ENCODE results near the gene UPP1. TPM values are rescaled to one million over a fixed set of nuclear protein-coding genes. Genes with fewer than 3 reads are reported as not detected.

Gene UPP1
- total RNA-seq, 2 experiments from 2014 or later = 115 to 121 TPM

DNA sequence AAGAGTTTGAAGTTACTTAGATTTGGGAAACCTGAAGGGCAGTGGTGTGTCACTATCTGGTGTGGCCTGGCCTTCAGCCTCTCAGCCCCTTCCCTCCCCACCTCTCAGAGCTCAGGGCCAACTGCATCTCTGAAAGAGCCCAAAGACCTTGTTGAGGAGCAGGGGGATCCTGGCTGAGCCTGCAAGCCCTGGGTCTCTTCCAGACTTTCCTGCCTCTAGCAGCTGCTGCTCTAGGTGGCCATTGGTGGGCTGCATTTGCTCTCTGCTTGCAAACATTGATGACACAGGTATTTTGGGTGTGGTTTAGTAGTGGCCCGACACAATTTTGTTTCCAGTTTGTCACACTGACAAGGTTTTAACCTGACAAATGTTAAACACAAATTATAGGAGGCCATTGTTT is 3.1 kb upstream of the UPP1 start:
- H3K9me3 Mint-ChIP-seq = no peaks in the 10 kb centered on the region
- POLR2A ChIA-PET = interaction anchor here (1.5 to 4.2 kb wide), 3 partner anchors 10 to 95 kb away, joined by 6 to 22 read pairs (median 7); no protein-coding TSS in a partner anchor
- no peak for DNase-seq

DNA sequence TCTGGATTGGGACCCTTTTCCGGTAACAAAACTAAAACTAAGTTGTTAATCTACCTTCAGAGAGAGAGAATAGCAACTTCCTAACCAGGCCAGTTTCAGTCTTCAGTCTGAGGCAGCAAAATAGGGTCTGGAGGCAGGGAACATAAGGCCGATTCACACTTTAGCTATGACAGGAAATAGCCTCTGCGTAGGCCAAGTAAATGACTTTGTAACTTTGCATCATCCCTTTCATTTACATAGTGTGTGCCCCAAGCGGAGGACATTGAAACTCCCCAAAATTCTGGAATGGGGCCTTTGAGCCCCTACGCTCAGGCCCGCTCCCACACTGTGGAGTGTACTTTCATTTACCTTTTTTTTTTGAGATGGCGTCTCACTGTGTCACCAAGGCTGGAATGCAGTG is 1.7 kb upstream of the UPP1 start:
- Mint-ChIP-seq H3K36me3 (peaks cover 25% of the 10 kb centered on the region), H3K27me3 (no peaks in the 10 kb centered on the region), H3K9me3 (no peaks in the 10 kb centered on the region), H3K4me3 (peak overlapping the region; percentile 73), H3K4me1 (ENCODE audit: low read depth) (peaks cover 79% of the 10 kb centered on the region), H3K27ac (peak overlapping the region; percentile 91)
- DNase-seq = peak; percentile 56
- POLR2A ChIA-PET = interaction anchor here (0.7 to 4.2 kb wide), 4 partner anchors 9 to 45 kb away, joined by 3 to 22 read pairs (median 4); no protein-coding TSS in a partner anchor
- CTCF ChIA-PET = interaction anchor here (0.7 to 3.5 kb wide), 2 partner anchors 9 to 22 kb away, joined by 3 to 22 read pairs; no protein-coding TSS in a partner anchor
- intact Hi-C loops (cut with micrococcal nuclease) = no loop called here

More for the DNA sequence above, 3.1 kb upstream of the UPP1 start:
- peaks cover 65% of the 10 kb centered on the region for H3K4me1 Mint-ChIP-seq (ENCODE audit: low read depth)
- H3K27me3 Mint-ChIP-seq = no peaks in the 10 kb centered on the region
- no peak overlapping the region for H3K4me3 Mint-ChIP-seq
- H3K27ac Mint-ChIP-seq = peak overlapping the region; percentile 91
- CTCF ChIA-PET = interaction anchor here (1.4 kb wide), 1 partner anchor 50 kb away, joined by 7 read pairs; the partner anchor contains the start of gene C7orf57
- intact Hi-C loops (cut with micrococcal nuclease) = loop anchor here (1.0 to 2.0 kb wide), 8 partner anchors 11 to 107 kb away; partner anchors contain the start of genes C7orf57 and HUS1
- peaks cover 11% of the 10 kb centered on the region for H3K36me3 Mint-ChIP-seq

DNA sequence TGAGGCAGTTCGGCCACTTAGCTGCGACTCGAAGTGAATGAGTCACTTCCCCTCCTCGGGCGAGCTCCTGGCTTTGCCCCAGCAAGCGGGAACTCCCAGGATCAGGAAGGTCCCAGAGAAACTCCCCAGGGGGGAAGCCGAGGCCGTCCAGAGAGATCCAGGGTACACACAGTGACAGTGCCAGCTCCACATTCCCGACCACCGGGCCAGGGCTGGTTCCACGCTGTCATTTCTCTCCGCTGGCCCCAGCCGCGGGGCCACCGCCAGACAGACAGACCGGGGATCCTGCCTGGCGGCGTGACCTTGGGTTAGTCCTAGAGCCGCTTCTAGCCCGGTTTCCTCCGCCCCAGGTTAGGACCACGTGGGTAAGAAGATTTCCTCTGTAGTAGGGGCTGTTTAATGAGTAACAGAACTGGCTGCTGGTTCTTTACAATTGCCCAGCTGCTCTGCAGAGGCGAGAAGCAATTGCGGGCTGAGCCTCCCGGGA is 463 bp upstream of the UPP1 start:
- Mint-ChIP-seq H3K4me3 (peak overlapping the region; percentile 83), H3K36me3 (peaks cover 36% of the 10 kb centered on the region), H3K9me3 (no peaks in the 10 kb centered on the region), H3K4me1 (ENCODE audit: low read depth) (peaks cover 77% of the 10 kb centered on the region), H3K27me3 (no peaks in the 10 kb centered on the region), H3K27ac (peak overlapping the region; percentile 91)
- intact Hi-C loops (cut with micrococcal nuclease) = loop anchor here (1.0 kb wide), 1 partner anchor 53 kb away; the partner anchor contains the start of gene C7orf57
- ChIA-PET POLR2A (interaction anchor here (0.6 to 4.2 kb wide), 10 partner anchors 8 to 110 kb away, joined by 3 to 22 read pairs (median 4); no protein-coding TSS in a partner anchor), CTCF (interaction anchor here (0.6 to 3.5 kb wide), 4 partner anchors 21 to 97 kb away, joined by 3 to 22 read pairs (median 6); no protein-coding TSS in a partner anchor)
- DNase-seq = no peak

DNA sequence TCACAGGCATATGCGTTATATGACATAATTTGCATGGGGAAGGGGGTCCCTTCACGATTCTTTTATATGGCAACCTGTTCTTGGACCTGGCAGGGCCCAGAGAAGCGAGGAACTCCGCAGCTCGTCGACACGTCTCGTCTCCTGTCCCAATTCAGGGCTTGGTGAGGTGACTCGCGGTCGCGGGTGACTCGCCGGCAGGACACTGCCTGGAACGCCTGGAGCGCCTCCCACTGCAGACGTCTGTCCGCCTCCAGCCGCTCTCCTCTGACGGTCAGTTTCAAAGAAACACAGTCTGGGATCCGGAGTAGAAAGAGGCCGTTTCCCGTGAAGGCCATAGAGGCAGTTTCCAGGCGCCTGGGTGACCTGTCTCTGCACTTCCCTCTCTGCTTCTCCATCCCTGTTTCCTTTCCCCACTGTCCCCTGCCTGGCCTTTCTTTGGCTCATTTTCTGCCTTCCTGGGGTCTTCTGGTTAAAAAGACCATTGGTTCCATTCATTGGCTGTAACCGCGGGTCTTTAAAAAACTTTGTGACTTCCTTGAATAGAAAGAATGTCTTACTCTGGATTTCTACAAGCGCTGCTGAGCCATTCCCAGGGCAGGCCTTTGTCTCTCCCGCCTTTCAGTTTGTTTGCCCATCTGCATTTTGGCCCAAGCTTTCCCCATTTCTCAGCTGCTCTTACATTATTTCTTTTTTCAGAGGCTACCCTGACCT is 1.2 kb downstream of the UPP1 start:
- peaks cover 46% of the 10 kb centered on the region for H3K36me3 Mint-ChIP-seq
- no peak for DNase-seq
- H3K27me3 Mint-ChIP-seq = no peaks in the 10 kb centered on the region
- peak overlapping the region; percentile 83 for H3K4me3 Mint-ChIP-seq
- intact Hi-C loops (cut with micrococcal nuclease) = no loop called here
- POLR2A ChIA-PET = interaction anchor here (0.7 kb wide), 1 partner anchor 25 kb away, joined by 3 read pairs; no protein-coding TSS in a partner anchor
- H3K9me3 Mint-ChIP-seq = no peaks in the 10 kb centered on the region
- peaks cover 76% of the 10 kb centered on the region for H3K4me1 Mint-ChIP-seq (ENCODE audit: low read depth)
- CTCF ChIA-PET = interaction anchor here (0.8 to 3.5 kb wide), 3 partner anchors 19 to 99 kb away, joined by 3 to 22 read pairs (median 3); no protein-coding TSS in a partner anchor
- peak overlapping the region; percentile 70 for H3K27ac Mint-ChIP-seq

DNA sequence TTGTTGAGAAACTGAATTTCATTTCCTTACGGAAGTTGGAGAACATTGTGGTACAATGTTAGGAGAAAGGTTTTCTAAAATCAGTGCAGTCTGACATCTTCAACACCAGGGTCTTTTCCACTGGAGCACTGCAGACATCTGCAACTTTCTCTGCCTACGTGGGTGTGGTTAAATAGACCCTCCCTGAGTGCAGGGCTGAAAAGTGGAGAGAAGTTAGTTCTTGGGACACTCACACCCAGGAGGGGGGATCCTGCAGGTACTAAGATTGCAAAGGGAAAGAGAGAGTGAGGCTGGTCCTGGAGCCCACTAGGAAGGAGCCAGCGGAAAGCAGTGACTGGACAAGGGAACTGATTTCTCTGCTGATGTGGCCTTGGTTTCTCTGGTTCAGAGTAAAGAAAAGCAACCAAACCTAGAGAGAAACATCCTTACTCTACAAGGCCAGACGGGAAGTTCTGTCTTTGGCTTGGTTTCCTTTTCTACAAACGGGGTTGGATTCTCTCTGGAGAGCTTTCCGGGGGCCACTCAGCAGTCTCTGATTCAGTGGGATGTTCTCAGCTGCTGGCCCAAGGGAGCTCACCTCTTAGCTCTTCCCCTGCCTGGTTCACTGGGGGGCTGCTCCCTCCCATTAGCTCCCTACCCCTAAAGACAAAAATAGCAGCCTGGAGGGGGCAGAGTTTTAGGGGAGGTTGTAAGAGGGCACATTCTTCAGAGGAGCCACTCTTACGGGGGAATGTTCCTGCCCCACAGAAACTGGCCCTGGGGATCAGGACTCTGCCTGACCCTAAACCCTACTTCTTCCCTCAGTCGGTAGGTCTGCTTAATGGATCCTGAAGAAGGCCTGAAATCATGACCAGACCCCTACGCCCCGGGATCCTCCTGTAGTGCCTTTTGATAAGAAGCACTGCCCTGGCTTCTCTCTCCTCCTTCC is 2.7 kb downstream of the UPP1 start:
- intact Hi-C loops (cut with micrococcal nuclease) = no loop called here
- Mint-ChIP-seq H3K27me3 (no peaks in the 10 kb centered on the region), H3K4me1 (ENCODE audit: low read depth) (peaks cover 74% of the 10 kb centered on the region), H3K4me3 (peak overlapping the region; percentile 83), H3K36me3 (peaks cover 59% of the 10 kb centered on the region), H3K9me3 (no peaks in the 10 kb centered on the region), H3K27ac (peak overlapping the region; percentile 58)
- POLR2A ChIA-PET = no interaction called here
- CTCF ChIA-PET = interaction anchor here (1.0 to 1.9 kb wide), 4 partner anchors 19 to 146 kb away, joined by 3 to 4 read pairs (median 3); no protein-coding TSS in a partner anchor
- no peak for DNase-seq

DNA sequence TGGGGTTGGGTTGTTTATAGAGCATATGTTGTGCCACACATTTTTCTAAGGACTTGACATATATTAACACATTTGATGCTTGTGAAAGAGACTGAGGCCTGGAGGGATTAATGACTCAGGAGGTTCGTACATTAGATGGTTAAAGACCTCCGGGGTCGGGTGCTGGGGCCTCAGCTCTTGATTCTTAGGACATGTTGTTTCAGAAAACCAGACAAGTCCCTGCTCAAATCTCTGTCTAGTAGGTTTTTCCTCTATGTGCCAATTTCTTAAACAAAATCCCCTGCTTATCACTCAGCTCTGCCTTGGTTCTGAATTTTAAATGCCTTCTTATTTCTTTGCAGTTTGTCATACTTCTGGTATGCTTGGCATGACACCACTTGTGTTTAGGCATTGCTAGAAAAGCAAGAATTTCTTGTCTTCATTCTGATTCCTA is 5.8 kb downstream of the UPP1 start:
- ChIA-PET POLR2A (interaction anchor here (1.1 to 1.5 kb wide), 2 partner anchors 13 to 117 kb away, joined by 3 to 4 read pairs; no protein-coding TSS in a partner anchor), CTCF (no interaction called here)
- Mint-ChIP-seq H3K27ac (peak overlapping the region; percentile 98), H3K4me1 (ENCODE audit: low read depth) (peaks cover 91% of the 10 kb centered on the region), H3K36me3 (peaks cover 87% of the 10 kb centered on the region), H3K27me3 (no peaks in the 10 kb centered on the region), H3K4me3 (no peak overlapping the region), H3K9me3 (no peaks in the 10 kb centered on the region)
- intact Hi-C loops (cut with micrococcal nuclease) = no loop called here
- no peak for DNase-seq

DNA sequence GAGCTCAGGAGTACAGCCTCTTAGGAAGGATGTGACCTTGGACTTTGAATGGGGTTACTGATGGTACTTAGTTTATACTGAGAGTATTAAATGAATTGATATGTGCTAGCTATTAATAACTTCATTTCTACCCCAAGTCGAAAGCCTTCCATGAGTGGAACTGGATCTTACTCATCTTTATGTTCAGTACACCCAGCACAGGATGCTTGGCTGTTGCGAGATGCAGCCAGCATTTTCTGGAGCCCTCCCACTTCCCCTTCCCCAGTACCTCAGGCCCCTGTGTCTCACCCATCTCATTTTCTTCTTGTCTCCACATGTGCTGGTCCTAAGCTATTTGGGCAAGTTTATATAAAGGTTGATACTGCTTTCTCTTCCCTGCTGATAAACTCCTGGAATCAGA is 7.2 kb downstream of the UPP1 start:
- DNase-seq = peak; percentile 67
- H3K27me3 Mint-ChIP-seq = no peaks in the 10 kb centered on the region
- ChIA-PET POLR2A (interaction anchor here (1.2 to 1.7 kb wide), 3 partner anchors 9 to 118 kb away, joined by 3 to 22 read pairs (median 4); partner anchors contain the start of gene UPP1), CTCF (interaction anchor here (1.0 to 1.5 kb wide), 3 partner anchors 9 to 118 kb away, joined by 3 to 7 read pairs (median 3); no protein-coding TSS in a partner anchor)
- peaks cover 74% of the 10 kb centered on the region for H3K36me3 Mint-ChIP-seq
- intact Hi-C loops (cut with micrococcal nuclease) = no loop called here
- peaks cover 78% of the 10 kb centered on the region for H3K4me1 Mint-ChIP-seq (ENCODE audit: low read depth)
- peak overlapping the region; percentile 98 for H3K27ac Mint-ChIP-seq
- H3K4me3 Mint-ChIP-seq = peak overlapping the region; percentile 37
- H3K9me3 Mint-ChIP-seq = no peaks in the 10 kb centered on the region

DNA sequence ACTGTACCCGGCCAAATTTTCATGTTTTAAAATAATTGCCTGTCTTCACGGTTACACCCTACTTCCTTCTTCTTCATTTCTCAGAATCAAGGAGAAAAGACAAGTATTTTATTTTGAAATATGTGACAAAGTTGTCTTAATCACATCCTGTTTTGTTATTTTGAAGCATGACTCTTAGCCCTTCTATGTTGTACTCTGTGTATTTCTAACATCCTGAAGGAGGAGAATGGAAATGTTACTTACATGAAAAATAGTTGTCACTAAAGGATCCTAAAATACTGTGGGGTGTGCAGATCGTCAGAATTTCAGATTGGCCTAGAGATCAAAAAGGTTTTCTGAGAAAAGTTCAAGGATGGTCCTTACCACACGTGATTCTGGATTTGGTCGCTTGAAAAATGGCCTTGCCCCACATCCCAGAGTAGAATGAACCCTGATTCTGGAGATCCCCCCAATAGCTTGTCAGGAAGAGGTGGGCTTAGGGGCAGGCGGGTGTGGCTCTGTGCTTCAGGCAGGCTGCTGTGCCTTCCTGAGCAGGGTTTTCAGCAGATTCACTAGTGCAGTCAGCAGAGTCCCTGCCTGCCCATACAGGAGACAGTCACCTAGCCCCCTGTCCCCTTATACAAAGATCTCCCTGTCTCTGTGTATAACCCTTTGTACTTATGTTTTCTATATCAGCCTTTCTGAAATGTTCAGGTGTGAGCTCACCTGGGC is 8.6 kb downstream of the UPP1 start:
- H3K4me3 Mint-ChIP-seq = peak overlapping the region; percentile 65
- ChIA-PET CTCF (interaction anchor here (1.2 to 1.5 kb wide), 2 partner anchors 13 to 152 kb away, joined by 4 to 6 read pairs; no protein-coding TSS in a partner anchor), POLR2A (no interaction called here)
- no peaks in the 10 kb centered on the region for H3K9me3 Mint-ChIP-seq
- H3K36me3 Mint-ChIP-seq = peaks cover 72% of the 10 kb centered on the region
- H3K27me3 Mint-ChIP-seq = no peaks in the 10 kb centered on the region
- intact Hi-C loops (cut with micrococcal nuclease) = loop anchor here (1.0 kb wide), 5 partner anchors 12 to 118 kb away; partner anchors contain the start of gene HUS1
- peaks cover 74% of the 10 kb centered on the region for H3K4me1 Mint-ChIP-seq (ENCODE audit: low read depth)
- peak; percentile 32 for DNase-seq
- H3K27ac Mint-ChIP-seq = peak overlapping the region; percentile 98

DNA sequence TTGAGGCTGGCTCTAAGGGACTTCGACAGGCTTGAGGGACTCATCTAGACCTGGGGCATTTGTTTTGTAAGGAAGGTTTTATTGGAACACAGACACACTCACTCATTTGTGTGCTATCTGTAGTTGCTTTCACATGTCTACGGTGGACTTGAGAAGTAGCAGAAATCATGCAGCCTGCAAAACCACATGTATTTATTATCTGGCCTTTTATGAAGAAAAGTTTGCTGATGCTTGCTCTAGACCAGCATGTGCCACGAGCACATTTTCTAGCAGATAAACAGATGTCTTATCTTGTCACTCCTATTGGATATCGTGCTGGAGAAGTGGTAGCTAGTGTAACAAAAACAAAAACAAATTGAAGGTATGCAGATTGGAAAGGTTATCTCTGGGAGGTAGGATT is 9.8 kb downstream of the UPP1 start:
- POLR2A ChIA-PET = no interaction called here
- H3K9me3 Mint-ChIP-seq = no peaks in the 10 kb centered on the region
- CTCF ChIA-PET = interaction anchor here (1.5 kb wide), 1 partner anchor 12 kb away, joined by 6 read pairs; no protein-coding TSS in a partner anchor
- peak overlapping the region; percentile 14 for H3K4me3 Mint-ChIP-seq
- intact Hi-C loops (cut with micrococcal nuclease) = loop anchor here (1.0 kb wide), 1 partner anchor 120 kb away; the partner anchor contains the start of gene HUS1
- H3K27me3 Mint-ChIP-seq = no peaks in the 10 kb centered on the region
- peak overlapping the region; percentile 98 for H3K27ac Mint-ChIP-seq
- DNase-seq = no peak
- peaks cover 64% of the 10 kb centered on the region for H3K4me1 Mint-ChIP-seq (ENCODE audit: low read depth)
- H3K36me3 Mint-ChIP-seq = peaks cover 67% of the 10 kb centered on the region

DNA sequence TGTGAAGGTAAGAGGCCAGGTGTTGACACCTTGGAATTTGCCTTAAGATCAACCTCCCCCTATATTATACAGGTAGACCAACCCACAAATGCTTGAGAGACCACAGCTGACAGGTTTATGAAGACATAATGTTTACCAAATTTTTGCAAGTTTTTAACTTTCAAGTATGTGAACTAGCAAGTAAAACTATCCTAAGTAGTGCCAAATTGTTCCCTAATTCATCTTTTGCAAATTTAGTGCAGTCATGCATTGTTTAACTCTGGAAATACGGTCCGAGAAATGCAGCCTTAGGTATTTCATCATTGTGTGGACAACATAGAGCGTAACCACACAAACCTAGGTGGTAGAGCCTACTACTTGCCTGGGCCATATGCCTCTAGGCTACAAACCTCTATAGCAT is 10.7 kb downstream of the UPP1 start:
- ChIA-PET CTCF (interaction anchor here (2.8 to 6.7 kb wide), 2 partner anchors 10 to 109 kb away, joined by 19 to 29 read pairs; no protein-coding TSS in a partner anchor), POLR2A (interaction anchor here (1.6 kb wide), 1 partner anchor 11 kb away, joined by 3 read pairs; the partner anchor contains the start of gene UPP1)
- no peak for DNase-seq
- peaks cover 71% of the 10 kb centered on the region for H3K36me3 Mint-ChIP-seq
- peaks cover 56% of the 10 kb centered on the region for H3K4me1 Mint-ChIP-seq (ENCODE audit: low read depth)
- H3K27ac Mint-ChIP-seq = peak overlapping the region; percentile 98
- H3K4me3 Mint-ChIP-seq = no peak overlapping the region
- no peaks in the 10 kb centered on the region for H3K9me3 Mint-ChIP-seq
- intact Hi-C loops (cut with micrococcal nuclease) = no loop called here
- no peaks in the 10 kb centered on the region for H3K27me3 Mint-ChIP-seq
